Ovary (tissue), 3 donors: ENCODE measurements around the gene BRWD1.

ENCODE experiments used
- EP300 ChIP-seq: sonication (generic); formaldehyde crosslinking; IDR thresholded peaks from one replicate; pipeline ENCODE4 v1.6.1; 2017; ENCODE audit warnings: antibody characterized with exemption
- POLR2A ChIP-seq: fragments of 450-650 bp; IDR thresholded peaks from one replicate; pipeline ENCODE4 v1.6.1; 2017; ENCODE audit warnings: antibody characterized with exemption, mild to moderate bottlenecking, moderate library complexity
- TF ChIP-seq, protein P1 (sequence below), 3 donors: fragments of 450-650 bp in 2 of 3; fragments of 200-600 bp in 1 of 3; IDR thresholded peaks; one replicate each; pipeline versions ENCODE4 v1.5.1 to v1.8.0; 2016 to 2022; ENCODE audit warnings: antibody characterized with exemption in 3 of 3, mild to moderate bottlenecking in 1 of 3
- donor health status: DM: no; HTN: no; CAD: no.

DNA sequence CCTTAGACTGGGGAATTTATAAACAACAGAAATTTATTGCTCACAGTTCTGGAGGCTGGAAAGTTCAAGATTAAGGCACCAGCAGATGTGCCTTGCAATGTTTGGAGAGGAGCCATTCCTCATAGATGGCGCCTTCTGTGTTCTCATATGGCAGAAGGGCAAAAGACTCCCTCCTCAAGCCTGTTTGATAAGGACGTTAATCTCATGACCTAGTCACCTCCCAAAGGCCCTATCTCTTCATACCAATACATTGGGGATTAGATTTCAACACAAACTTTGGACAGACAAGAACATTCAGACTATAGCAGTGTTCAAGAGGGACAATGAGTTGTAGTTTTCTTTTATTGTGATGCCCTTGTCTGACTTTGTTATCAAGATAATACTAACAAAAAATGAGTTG, 164.5 kb downstream of the BRWD1 start:
- TF ChIP-seq, protein P1, sequence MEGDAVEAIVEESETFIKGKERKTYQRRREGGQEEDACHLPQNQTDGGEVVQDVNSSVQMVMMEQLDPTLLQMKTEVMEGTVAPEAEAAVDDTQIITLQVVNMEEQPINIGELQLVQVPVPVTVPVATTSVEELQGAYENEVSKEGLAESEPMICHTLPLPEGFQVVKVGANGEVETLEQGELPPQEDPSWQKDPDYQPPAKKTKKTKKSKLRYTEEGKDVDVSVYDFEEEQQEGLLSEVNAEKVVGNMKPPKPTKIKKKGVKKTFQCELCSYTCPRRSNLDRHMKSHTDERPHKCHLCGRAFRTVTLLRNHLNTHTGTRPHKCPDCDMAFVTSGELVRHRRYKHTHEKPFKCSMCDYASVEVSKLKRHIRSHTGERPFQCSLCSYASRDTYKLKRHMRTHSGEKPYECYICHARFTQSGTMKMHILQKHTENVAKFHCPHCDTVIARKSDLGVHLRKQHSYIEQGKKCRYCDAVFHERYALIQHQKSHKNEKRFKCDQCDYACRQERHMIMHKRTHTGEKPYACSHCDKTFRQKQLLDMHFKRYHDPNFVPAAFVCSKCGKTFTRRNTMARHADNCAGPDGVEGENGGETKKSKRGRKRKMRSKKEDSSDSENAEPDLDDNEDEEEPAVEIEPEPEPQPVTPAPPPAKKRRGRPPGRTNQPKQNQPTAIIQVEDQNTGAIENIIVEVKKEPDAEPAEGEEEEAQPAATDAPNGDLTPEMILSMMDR (IDR thresholded peaks at IDR 0.05): no peak
- TF ChIP-seq EP300 (no peak), POLR2A (no peak)
